H1 (cell line): ENCODE data around the gene CPNE8. TPM values are rescaled to one million over a fixed set of nuclear protein-coding genes. Genes with fewer than 3 reads are reported as not detected.

Experiments
- MAFK ChIP-seq: IDR thresholded peaks from 2 replicates; pipeline ENCODE4 v1.6.1; 2012; ENCODE audit warnings: low read depth, mild to moderate bottlenecking, improper control_type of control experiment, low read length
- POLR2A ChIP-seq, 2 experiments: IDR thresholded peaks; 1 replicate in 1 of 2; 2 replicates in 1 of 2; pipeline ENCODE4 v1.6.1; 2011; ENCODE audit warnings: low read depth in 2 of 2, low read length in 2 of 2, mild to moderate bottlenecking in 2 of 2; ENCODE audit errors: control extremely low read depth in 1 of 2
- SAP30 ChIP-seq: fragments of 300-600 bp; sonication (generic); IDR thresholded peaks from 2 replicates; pipeline ENCODE4 v1.7.1; 2012; ENCODE audit warnings: low read length, moderate library complexity, mild to moderate bottlenecking, inconsistent platforms; ENCODE audit not compliant: insufficient read depth, insufficient replicate concordance
- SIN3A ChIP-seq, 2 experiments: IDR thresholded peaks in 1 of 2; conservative IDR thresholded peaks in 1 of 2; 2 replicates each; pipeline ENCODE4 v1.6.1; 2011 to 2012; ENCODE audit warnings: low read length in 2 of 2, improper control_type of control experiment in 1 of 2, low read depth in 1 of 2, mild to moderate bottlenecking in 1 of 2
- SP2 ChIP-seq: IDR thresholded peaks from 2 replicates; pipeline ENCODE4 v1.6.1; 2012; ENCODE audit warnings: mild to moderate bottlenecking, low read length, inconsistent platforms
- polyA plus RNA-seq, 7 experiments: library from polyadenylated mRNA; depleted of rRNA in 3 of 7; stranded (reverse) in 5 of 7; unstranded in 2 of 7; fragments of >200 nt in 5 of 7; fragments of 200-250 nt in 2 of 7; gene quantifications; 1 replicate in 5 of 7; 2 replicates in 1 of 7; 4 replicates in 1 of 7; pipeline versions ENCODE4 v1.2.1 to v1.2.3, GENCODE V29; 2011 to 2013; ENCODE audit warnings: missing spikeins in 2 of 7, mixed read lengths in 2 of 7
- total RNA-seq: library from RNA; stranded (reverse); fragmentation: NEBNext Ultra II Directional; extraction: Animal tissue kit (Norgen Biotek cat#: 25700); gene quantifications from 2 replicates; pipeline ENCODE4 v1.2.1, GENCODE V29; 2021

CPNE8 gene
- total and polyA plus RNA-seq, 2 of the 8 experiments (the other 6 are each of a cell fraction or from before 2014, with no cell fraction given), result 2.5 to 6.8 TPM

- peak in 1 of 2 experiments; percentile 50; a peak in 1 of 4 replicates for TF ChIP-seq SIN3A (conservative IDR thresholded peaks at IDR 0.05 in 1 of 2, IDR thresholded peaks at IDR 0.05 in 1 of 2; ENCODE audit: low read depth in 1 of 2, low read length in 2 of 2)
- TF ChIP-seq MAFK, result no peak
- TF ChIP-seq SP2, result no peak
- peak; percentile 85 for TF ChIP-seq SAP30
- peak in 1 of 2 experiments; percentile 31; a peak in 1 of 3 replicates for TF ChIP-seq POLR2A (IDR thresholded peaks at IDR 0.05; ENCODE audit: control extremely low read depth in 1 of 2, low read depth in 2 of 2, low read length in 2 of 2)
Observed at GRCh38 chr12:38904537-38905479, 583 bp downstream of the CPNE8 start (continued).
